NCI-H2029 (cell line): ENCODE data around the gene WLS.
"Not testable (repeated sequence)": the region's sequence is repeated elsewhere in the genome, so short reads cannot be mapped to it uniquely, and the experiment has no call there.

Experiments
- DNase-seq: peaks from one replicate; lab custom pipeline; 2025; lab: John Stamatoyannopoulos, UW

WLS gene

GRCh38 chr1:68164918-68165317 is 67.4 kb downstream of the WLS start:
- DNase-seq: no peak

DNA sequence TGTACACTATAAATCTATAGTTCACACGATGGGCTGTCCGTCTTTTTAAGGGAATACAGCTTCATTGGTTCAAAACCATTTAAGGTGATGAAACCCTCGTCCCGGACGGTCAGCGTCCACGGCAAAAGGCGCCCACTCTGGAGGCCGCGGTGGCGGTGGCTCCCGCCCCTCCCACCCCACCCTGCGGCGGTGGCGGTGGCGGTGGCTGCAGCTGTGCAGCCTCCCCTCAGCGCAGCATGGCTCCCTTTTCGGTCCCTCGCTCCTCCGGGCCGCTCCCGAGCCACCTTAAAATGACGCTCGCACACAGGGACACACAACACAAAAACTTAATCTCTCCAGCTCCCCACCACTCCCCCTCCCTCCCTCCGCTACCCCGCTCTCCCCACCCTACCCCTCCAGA is 69.1 kb downstream of the WLS start:
- no peak for DNase-seq

GRCh38 chr1:68162761-68163160 is 69.6 kb downstream of the WLS start:
- no peak for DNase-seq

DNA sequence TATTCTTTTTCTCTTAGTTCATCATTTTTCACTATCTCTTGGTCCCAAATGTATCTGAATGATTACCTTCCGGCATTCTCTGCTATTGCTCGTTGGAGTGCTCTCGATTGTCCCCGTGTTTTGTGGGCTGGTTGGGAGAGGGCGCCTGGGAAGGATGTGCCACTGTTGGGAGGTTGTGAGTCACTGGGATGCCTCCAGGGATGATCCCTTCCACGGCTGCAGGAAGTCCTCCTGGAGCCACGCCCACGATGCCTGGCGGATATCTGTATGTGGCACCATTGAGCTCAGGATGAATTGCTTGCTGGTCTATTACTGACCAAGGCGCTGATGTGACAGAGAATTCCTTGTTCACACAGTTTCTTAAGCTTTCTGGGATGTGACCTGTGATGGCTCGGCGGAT is 70.7 kb downstream of the WLS start:
- DNase-seq: not testable (repeated sequence)

GRCh38 chr1:68160935-68161334 is 71.4 kb downstream of the WLS start:
- not testable (repeated sequence) for DNase-seq

GRCh38 chr1:68160021-68160420 is 72.3 kb downstream of the WLS start:
- no peak for DNase-seq

GRCh38 chr1:68158837-68159236 is 73.5 kb downstream of the WLS start:
- DNase-seq: no peak

- DNase-seq: no peak
These were observed 74.9 kb downstream of the WLS start for GRCh38 chr1:68157416-68157815.

GRCh38 chr1:68151690-68152089 is 80.6 kb downstream of the WLS start:
- DNase-seq: no peak

GRCh38 chr1:68149907-68150306 is 82.4 kb downstream of the WLS start:
- no peak for DNase-seq

GRCh38 chr1:68149110-68149798 is 83.1 kb downstream of the WLS start:
- DNase-seq: no peak

- no peak for DNase-seq
These were observed 83.7 kb downstream of the WLS start for GRCh38 chr1:68148631-68149030.

GRCh38 chr1:68147534-68148171 is 84.7 kb downstream of the WLS start:
- no peak for DNase-seq

- no peak for DNase-seq
These were observed 86.8 kb downstream of the WLS start for GRCh38 chr1:68145418-68146126.

DNA sequence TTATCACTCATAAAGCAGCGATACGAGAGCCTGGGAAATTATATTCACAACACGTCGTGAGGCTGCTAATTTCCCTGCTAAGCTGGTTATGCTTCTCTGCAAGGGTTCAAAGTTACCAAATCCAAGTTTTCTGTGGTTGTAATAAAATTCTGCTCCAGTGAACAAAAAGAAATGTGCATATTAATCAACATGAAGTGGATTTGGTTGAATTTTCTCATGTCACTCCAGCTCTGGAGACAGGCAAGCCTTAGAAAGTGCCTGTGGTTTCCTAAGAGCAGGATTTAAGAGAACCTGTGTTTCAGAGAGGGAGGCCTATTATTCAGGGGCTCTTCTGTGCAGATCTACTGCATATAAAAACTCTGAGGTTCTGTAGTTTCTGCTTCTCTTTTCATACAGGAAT is 87.5 kb downstream of the WLS start:
- DNase-seq: no peak

DNA sequence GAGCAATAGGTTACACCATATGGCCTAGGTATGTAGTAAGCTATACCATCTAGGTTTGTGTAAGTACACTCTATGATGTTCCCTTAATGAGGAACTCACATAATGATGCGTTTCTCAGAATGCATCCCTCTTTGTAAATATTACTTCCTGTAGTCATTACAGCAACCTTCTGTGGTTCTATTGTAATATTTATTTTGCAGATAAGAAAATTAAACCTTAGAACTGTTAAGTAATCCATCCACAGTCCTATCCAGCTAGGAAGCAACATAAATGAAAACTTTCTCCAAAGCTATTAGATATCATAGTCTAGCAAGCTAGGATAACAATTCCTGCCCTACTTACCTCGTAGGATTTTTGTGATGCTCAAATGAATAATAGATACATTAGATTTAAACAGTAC is 88.7 kb downstream of the WLS start:
- no peak for DNase-seq

GRCh38 chr1:68142461-68142860 is 89.9 kb downstream of the WLS start:
- no peak for DNase-seq

DNA sequence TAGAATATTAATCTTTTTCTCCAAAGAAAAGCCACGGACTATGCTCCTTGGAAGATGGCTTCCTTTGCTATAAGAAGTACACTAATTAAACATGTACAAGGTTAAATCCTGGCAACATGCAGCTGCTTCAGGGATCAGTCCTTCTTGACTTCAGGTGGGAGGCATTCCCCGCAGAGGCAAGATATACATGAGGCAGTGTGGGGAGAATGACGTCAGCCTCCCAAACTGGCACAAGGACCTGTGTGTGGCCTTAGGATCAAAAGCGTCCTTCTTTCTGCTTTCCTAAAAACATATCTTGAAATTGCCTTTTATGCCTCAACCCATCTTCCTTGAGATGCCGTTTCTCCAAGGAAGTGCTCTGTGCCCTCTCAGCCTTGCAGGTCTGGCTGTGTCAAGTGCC is 90.3 kb downstream of the WLS start:
- no peak for DNase-seq

DNA sequence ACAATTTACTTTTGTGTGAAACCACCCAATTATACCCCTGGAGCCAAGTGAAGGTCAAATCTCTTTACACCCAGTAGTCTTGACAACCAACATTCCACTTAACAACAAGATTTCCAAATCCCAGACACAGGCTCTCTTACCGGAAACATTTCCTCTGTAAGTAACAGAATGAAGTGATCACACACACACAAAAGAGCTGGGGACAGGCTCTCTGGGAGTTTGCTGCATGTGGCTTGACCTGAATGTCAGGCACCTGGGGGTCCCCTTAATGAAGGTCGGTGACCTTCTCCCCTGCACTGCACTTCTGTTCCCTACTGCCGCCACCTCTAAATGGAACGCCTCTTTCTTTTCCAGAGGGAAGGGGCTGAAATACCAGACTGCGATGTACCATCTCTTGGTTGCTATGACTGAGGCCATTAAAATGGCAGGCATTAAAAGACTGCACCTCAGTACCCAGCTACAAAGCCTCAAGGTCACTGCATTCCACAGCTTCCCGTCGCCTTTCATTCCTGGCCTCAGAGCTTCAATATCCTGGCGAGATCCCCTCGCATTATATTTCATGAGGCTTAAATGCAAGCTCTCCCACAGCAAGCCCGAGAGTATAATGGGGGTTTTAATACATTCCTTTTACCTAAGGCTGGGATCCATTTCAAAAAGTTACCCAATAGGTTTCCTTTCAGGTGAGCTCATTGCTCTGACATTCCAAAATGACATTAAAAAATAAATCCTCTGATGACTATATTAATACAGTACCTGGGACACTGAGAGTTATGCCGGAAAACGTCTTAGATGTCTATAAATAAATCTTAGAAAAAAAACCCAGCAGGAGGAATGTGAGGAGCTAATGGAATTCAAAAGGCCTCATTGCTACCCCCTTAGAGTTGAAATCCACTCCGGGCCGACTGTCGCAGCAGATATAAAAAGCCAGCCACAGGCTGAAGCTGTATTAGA is 91.0 kb downstream of the WLS start:
- no peak for DNase-seq

DNA sequence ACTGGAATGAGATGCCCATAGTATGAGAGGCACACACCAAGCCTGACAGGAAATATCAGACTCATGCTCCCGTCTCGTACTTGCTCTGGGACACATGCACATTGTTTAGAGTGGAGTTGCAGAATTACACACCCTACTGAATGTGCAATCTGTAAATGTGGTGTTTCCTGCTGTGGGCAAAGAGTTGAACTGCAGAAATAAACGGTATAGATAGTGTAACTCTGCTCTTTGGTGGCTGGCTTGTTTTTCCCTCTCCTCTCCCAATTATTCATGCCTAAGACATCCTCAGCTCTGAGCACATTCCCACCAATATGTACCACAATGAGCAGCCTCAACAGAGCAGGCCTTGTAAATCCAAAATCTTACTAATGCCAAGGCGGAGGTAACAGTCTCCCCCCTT is 91.8 kb downstream of the WLS start:
- no peak for DNase-seq

DNA sequence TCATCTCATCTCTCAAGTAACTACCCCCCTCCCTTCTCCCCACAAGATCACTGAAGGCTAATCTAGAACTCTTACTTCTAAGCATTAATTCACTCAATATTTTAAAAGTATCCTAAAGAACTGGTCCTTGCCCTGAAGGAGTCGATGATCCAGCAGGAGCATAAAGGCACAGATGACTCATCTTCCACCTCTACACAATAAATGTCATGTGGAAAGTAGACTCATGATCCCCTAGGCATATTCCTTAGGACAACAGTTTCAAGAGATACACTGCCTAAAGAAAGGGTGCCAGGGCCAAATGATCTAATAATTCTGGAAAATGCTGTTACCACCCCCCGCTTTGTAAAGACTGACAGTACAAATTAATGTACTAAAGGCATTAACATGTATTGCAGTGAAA is 96.1 kb downstream of the WLS start:
- no peak for DNase-seq

GRCh38 chr1:68132426-68133130 is 99.7 kb downstream of the WLS start:
- no peak for DNase-seq
